DND-41 (cell line): ENCODE data around the gene NR0B2.

Experiments used
- ATAC-seq: fragments of 200-7000 bp; cut with Tn5 transposase; 3 replicates; pipeline ENCODE4 v1.9.1; 2021; ENCODE audit warnings: low read depth; ENCODE audit not compliant: insufficient read depth
- DNase-seq: peaks from one replicate; pipeline ENCODE4 v3.0.0-alpha.2; 2020
- H2AFZ ChIP-seq: 2 replicates; pipeline ENCODE4 v1.6.0; 2012; ENCODE audit warnings: low read depth, low read length
- H3K27ac ChIP-seq: 2 replicates; pipeline ENCODE4 v1.5.1; 2012; ENCODE audit warnings: low read length, inconsistent platforms
- H3K27me3 ChIP-seq: fragments of 200-600 bp; sonication (generic); 2 replicates; pipeline ENCODE4 v1.6.0; 2012; ENCODE audit warnings: low read length, mild to moderate bottlenecking, inconsistent platforms; ENCODE audit not compliant: insufficient read depth, poor library complexity
- H3K36me3 ChIP-seq: 2 replicates; pipeline ENCODE4 v1.5.1; 2012; ENCODE audit warnings: low read length, inconsistent platforms; ENCODE audit not compliant: insufficient read depth
- H3K4me1 ChIP-seq: 2 replicates; pipeline ENCODE4 v1.5.1; 2012; ENCODE audit warnings: mild to moderate bottlenecking, low read length; ENCODE audit not compliant: insufficient read depth
- H3K4me2 ChIP-seq: 2 replicates; pipeline ENCODE4 v1.6.0; 2012; ENCODE audit warnings: mild to moderate bottlenecking, moderate library complexity, low read length, inconsistent platforms; ENCODE audit not compliant: insufficient read depth
- H3K4me3 ChIP-seq, 2 experiments: fragments of 200-600 bp in 1 of 2; shearing (Covaris generic) in 1 of 2; 2 replicates each; pipeline ENCODE4 v1.5.1; 2012 to 2016; ENCODE audit warnings: inconsistent platforms in 2 of 2, low read length in 2 of 2, mild to moderate bottlenecking in 2 of 2, low read depth in 1 of 2, moderate library complexity in 1 of 2
- H3K79me2 ChIP-seq: 2 replicates; pipeline ENCODE4 v1.6.0; 2012; ENCODE audit warnings: low read length, inconsistent platforms; ENCODE audit not compliant: insufficient read depth
- H3K9ac ChIP-seq: 2 replicates; pipeline ENCODE4 v1.6.0; 2012; ENCODE audit warnings: low read depth, mild to moderate bottlenecking, inconsistent platforms, low read length, moderate library complexity
- H3K9me3 ChIP-seq: 2 replicates; pipeline ENCODE4 v1.5.1; 2012; ENCODE audit warnings: low read length, moderate library complexity, mild to moderate bottlenecking, inconsistent platforms; ENCODE audit not compliant: insufficient read depth, severe bottlenecking
- H4K20me1 ChIP-seq: 2 replicates; pipeline ENCODE4 v1.6.0; 2012; ENCODE audit warnings: low read length; ENCODE audit not compliant: insufficient read depth
- CTCF ChIP-seq: IDR thresholded peaks from 2 replicates; pipeline ENCODE4 v1.5.1; 2012; ENCODE audit warnings: borderline replicate concordance, low read length, moderate library complexity, mild to moderate bottlenecking; ENCODE audit not compliant: poor library complexity, severe bottlenecking; ENCODE audit errors: extremely low read depth
- EZH2 ChIP-seq: IDR thresholded peaks from 3 replicates; pipeline ENCODE4 v1.6.1; 2012; ENCODE audit warnings: borderline replicate concordance, low read depth, mild to moderate bottlenecking, moderate library complexity, low read length, inconsistent platforms; ENCODE audit not compliant: severe bottlenecking

Gene NR0B2

GRCh38 chr1:26912147-26912490 is 1.7 kb downstream of the NR0B2 start:
- no peaks in the 10 kb centered on the region for H3K79me2 ChIP-seq
- no peak overlapping the region for H3K4me3 ChIP-seq
- H3K9ac ChIP-seq, result no peak overlapping the region
- no peaks in the 10 kb centered on the region for H4K20me1 ChIP-seq
- DNase-seq (no peak), ATAC-seq (no peak)
- H3K9me3 ChIP-seq, result no peaks in the 10 kb centered on the region
- no peak overlapping the region for H2AFZ ChIP-seq
- no peaks in the 10 kb centered on the region for H3K4me1 ChIP-seq
- H3K36me3 ChIP-seq, result no peaks in the 10 kb centered on the region
- H3K27ac ChIP-seq, result no peak overlapping the region
- no peak overlapping the region for H3K4me2 ChIP-seq
- no peaks in the 10 kb centered on the region for H3K27me3 ChIP-seq
- TF ChIP-seq EZH2 (no peak), CTCF (no peak)

DNA sequence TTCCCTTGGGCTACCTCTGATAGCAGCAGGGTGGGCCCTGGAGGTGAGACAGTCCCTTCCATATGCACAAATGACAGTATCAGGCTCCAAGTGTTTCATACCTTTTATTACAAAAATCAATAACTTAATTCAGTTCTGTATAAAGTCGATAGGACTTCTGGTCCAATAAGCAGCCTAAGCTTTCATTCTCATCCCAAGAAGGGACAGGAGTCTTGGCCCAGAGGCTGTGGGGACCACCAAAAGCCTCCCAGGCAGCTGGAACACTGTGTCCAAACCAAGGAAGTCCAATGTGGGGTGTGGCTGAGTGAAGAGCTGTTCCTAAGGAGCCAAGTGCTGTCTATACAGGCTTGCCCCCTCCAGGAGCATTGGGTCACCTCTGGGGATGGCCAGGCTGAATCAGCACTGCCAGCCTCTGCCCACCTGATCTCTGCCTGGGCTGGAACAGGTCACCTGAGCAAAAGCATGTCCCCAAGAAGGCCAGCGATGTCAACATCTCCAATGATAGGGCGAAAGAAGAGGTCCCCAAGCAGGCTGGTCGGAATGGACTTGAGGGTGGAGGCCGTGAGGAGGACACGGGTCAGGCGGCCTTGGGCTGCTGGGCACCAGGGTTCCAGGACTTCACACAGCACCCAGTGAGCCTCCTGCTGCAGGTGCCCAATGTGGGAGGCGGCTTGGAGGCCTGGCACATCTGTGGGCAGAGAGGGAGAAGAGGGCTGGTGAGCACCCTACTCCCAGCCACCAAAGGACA is 2.2 kb downstream of the NR0B2 start:
- TF ChIP-seq EZH2, result no peak
- TF ChIP-seq CTCF, result no peak
- Histone ChIP-seq H3K4me3 (no peak overlapping the region), H3K79me2 (no peaks in the 10 kb centered on the region), H4K20me1 (no peaks in the 10 kb centered on the region), H3K9me3 (no peaks in the 10 kb centered on the region), H3K27ac (no peak overlapping the region), H3K36me3 (no peaks in the 10 kb centered on the region), H3K9ac (no peak overlapping the region), H3K4me1 (no peaks in the 10 kb centered on the region), H2AFZ (no peak overlapping the region), H3K27me3 (no peaks in the 10 kb centered on the region), H3K4me2 (no peak overlapping the region)
- DNase-seq (no peak), ATAC-seq (no peak)

DNA sequence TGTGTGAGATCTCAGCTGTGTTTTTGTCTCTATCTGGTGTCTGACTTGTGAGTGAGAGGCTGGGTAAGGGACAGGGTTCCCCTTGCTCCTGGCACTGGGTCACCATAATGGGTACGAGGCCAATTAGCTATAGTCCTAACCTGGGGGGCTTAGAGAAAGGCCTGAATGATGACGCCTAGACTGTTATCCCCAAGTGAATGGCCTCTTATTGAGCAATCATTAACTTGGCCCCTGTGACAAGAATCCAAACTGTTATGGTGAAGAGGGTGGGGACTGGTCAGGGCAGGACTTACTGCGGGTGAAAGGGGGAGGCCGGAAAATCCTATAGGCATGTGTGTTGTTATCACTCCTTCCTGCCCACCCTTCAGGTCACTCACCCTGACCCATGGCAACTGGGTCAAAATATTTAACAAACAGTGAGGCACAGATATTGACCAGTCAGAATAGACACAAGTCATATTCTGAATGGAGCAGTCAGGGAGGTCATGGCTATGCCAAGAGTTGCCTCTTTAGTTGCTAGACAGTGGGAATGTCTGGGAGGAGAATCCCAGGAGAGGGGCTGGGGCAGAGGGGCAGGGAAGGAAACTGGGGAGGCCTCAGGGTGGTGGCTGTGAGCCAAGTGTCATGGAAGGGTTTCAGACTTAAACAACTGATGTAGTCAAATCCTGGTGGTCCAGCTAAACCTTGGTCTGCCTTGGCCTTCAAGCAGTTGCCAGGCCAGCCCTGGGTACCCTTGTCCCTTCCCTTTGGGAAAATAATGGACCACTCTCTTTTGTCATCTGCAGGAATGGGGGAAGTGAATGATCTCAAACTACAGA is 3.2 kb downstream of the NR0B2 start:
- DNase-seq, result no peak
- no peak for ATAC-seq
- H2AFZ ChIP-seq, result no peak overlapping the region; the same call in 1 of the 2 replicates
- H3K27me3 ChIP-seq, result no peaks in the 10 kb centered on the region
- no peaks in the 10 kb centered on the region for H3K4me1 ChIP-seq
- no peak overlapping the region for H3K4me3 ChIP-seq
- no peak overlapping the region for H3K27ac ChIP-seq
- H3K36me3 ChIP-seq, result no peaks in the 10 kb centered on the region
- no peak for TF ChIP-seq CTCF
- TF ChIP-seq EZH2, result no peak
- no peak overlapping the region for H3K4me2 ChIP-seq
- no peaks in the 10 kb centered on the region for H3K9me3 ChIP-seq
- H3K9ac ChIP-seq, result no peak overlapping the region
- no peaks in the 10 kb centered on the region for H3K79me2 ChIP-seq
- no peaks in the 10 kb centered on the region for H4K20me1 ChIP-seq
